Sigmoid colon (tissue), 4 donors: ENCODE measurements around the gene INPP5D.

Experiments
- CTCF ChIP-seq, 4 experiments: fragments of 450-650 bp in 3 of 4; fragments of 200-600 bp in 1 of 4; IDR thresholded peaks; one replicate each; pipeline ENCODE4 v1.5.1; 2016 to 2019; ENCODE audit warnings: antibody characterized with exemption in 4 of 4, mild to moderate bottlenecking in 3 of 4, moderate library complexity in 2 of 4
- POLR2A ChIP-seq, 2 donors: fragments of 450-650 bp; IDR thresholded peaks; one replicate each; pipeline ENCODE4 v1.6.1; 2016; ENCODE audit warnings: antibody characterized with exemption in 2 of 2, mild to moderate bottlenecking in 2 of 2, moderate library complexity in 2 of 2
- POLR2AphosphoS5 ChIP-seq, 4 donors: sonication (generic); formaldehyde crosslinking; IDR thresholded peaks; one replicate each; pipeline ENCODE4 v1.6.1; 2017; ENCODE audit warnings: antibody characterized with exemption in 4 of 4

- TF ChIP-seq CTCF (IDR thresholded peaks at IDR 0.05) (no peak), POLR2AphosphoS5 (IDR thresholded peaks at IDR 0.05) (no peak), POLR2A (IDR thresholded peaks at IDR 0.05) (no peak)
Observed at GRCh38 chr2:233059547-233059796, 670 bp upstream of the INPP5D start.
